Liver (tissue), 3 donors: Measurements from ENCODE around the gene ALKBH4.

Experiments used
- FOXA1 ChIP-seq: IDR thresholded peaks from 2 replicates; pipeline ENCODE4 v1.6.1; 2016; ENCODE audit warnings: antibody characterized with exemption
- JUND ChIP-seq, 2 donors: IDR thresholded peaks; 2 replicates each; pipeline ENCODE4 v1.6.1; 2016; ENCODE audit warnings: antibody characterized with exemption in 2 of 2
- RAD21 ChIP-seq, 2 donors: IDR thresholded peaks; 2 replicates each; pipeline ENCODE4 v1.6.1; 2016; ENCODE audit warnings: antibody characterized with exemption in 2 of 2, mild to moderate bottlenecking in 2 of 2
- SP1 ChIP-seq: IDR thresholded peaks from 2 replicates; pipeline ENCODE4 v1.6.1; 2018; ENCODE audit warnings: antibody characterized with exemption, mild to moderate bottlenecking
- TAF1 ChIP-seq: conservative IDR thresholded peaks from 2 replicates; pipeline ENCODE4 v1.6.1; 2016; ENCODE audit warnings: antibody characterized with exemption, mild to moderate bottlenecking
- YY1 ChIP-seq: IDR thresholded peaks from 2 replicates; pipeline ENCODE4 v1.6.1; 2016; ENCODE audit warnings: antibody characterized with exemption, mild to moderate bottlenecking
- TF ChIP-seq, protein P1 (sequence below): IDR thresholded peaks from 2 replicates; pipeline ENCODE4 v1.6.1; 2016; ENCODE audit warnings: antibody characterized with exemption, mild to moderate bottlenecking
- TF ChIP-seq, protein P2 (sequence below): fragments of 150-350 bp; IDR thresholded peaks from 2 replicates; pipeline ENCODE4 v1.5.1; 2017; ENCODE audit warnings: improper control_type of control experiment, low read depth, low read length; ENCODE audit not compliant: missing input control
- TF ChIP-seq, protein P3 (sequence below): IDR thresholded peaks from 2 replicates; pipeline ENCODE4 v1.6.1; 2016; ENCODE audit warnings: antibody characterized with exemption
- TF ChIP-seq, protein P4 (sequence below): IDR thresholded peaks from 2 replicates; pipeline ENCODE4 v1.6.1; 2016; ENCODE audit warnings: antibody characterized with exemption
- TF ChIP-seq, protein P5 (sequence below): IDR thresholded peaks from 2 replicates; pipeline ENCODE4 v1.6.1; 2016; ENCODE audit warnings: antibody characterized with exemption
- donor health status: healthy.
- donor health status: healthy.

DNA sequence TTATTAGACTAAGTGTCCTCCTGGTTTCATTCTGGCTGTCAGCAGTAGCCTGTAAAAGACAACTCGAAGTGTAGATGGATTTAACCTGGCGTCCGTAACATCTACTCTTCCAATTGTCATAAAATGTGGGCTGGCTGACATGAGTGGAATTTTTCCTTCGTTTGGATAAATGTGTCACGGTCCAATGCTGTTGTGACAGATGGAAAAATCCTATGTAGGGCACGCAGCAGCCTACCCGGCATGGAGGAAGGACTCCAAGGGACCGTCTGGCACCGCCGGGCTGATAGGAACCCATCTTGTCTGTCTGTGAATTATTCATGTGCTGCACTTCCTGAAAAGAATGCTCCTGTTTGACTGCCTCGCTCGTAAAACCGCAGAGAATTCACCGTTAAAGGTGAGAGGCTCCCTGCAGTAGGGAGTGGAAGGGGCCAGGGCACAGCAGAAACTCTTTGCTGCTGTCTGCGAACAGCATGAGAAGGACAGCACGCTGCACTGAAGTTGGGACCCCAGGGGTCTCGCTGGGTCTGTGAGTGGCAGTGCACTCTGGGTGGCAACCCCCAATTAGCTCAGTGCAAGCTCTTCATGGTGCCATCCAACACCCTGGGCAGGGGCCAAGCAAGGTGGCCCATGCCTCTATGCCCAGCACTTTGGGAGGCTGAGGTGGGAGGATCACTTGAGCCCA, 32.9 kb downstream of the ALKBH4 start:
- TF ChIP-seq, protein P1, sequence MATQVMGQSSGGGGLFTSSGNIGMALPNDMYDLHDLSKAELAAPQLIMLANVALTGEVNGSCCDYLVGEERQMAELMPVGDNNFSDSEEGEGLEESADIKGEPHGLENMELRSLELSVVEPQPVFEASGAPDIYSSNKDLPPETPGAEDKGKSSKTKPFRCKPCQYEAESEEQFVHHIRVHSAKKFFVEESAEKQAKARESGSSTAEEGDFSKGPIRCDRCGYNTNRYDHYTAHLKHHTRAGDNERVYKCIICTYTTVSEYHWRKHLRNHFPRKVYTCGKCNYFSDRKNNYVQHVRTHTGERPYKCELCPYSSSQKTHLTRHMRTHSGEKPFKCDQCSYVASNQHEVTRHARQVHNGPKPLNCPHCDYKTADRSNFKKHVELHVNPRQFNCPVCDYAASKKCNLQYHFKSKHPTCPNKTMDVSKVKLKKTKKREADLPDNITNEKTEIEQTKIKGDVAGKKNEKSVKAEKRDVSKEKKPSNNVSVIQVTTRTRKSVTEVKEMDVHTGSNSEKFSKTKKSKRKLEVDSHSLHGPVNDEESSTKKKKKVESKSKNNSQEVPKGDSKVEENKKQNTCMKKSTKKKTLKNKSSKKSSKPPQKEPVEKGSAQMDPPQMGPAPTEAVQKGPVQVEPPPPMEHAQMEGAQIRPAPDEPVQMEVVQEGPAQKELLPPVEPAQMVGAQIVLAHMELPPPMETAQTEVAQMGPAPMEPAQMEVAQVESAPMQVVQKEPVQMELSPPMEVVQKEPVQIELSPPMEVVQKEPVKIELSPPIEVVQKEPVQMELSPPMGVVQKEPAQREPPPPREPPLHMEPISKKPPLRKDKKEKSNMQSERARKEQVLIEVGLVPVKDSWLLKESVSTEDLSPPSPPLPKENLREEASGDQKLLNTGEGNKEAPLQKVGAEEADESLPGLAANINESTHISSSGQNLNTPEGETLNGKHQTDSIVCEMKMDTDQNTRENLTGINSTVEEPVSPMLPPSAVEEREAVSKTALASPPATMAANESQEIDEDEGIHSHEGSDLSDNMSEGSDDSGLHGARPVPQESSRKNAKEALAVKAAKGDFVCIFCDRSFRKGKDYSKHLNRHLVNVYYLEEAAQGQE, result no peak
- TF ChIP-seq, protein P2, sequence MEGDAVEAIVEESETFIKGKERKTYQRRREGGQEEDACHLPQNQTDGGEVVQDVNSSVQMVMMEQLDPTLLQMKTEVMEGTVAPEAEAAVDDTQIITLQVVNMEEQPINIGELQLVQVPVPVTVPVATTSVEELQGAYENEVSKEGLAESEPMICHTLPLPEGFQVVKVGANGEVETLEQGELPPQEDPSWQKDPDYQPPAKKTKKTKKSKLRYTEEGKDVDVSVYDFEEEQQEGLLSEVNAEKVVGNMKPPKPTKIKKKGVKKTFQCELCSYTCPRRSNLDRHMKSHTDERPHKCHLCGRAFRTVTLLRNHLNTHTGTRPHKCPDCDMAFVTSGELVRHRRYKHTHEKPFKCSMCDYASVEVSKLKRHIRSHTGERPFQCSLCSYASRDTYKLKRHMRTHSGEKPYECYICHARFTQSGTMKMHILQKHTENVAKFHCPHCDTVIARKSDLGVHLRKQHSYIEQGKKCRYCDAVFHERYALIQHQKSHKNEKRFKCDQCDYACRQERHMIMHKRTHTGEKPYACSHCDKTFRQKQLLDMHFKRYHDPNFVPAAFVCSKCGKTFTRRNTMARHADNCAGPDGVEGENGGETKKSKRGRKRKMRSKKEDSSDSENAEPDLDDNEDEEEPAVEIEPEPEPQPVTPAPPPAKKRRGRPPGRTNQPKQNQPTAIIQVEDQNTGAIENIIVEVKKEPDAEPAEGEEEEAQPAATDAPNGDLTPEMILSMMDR, result no peak
- TF ChIP-seq SP1 (peak; percentile 6), TAF1 (no peak), YY1 (no peak), FOXA1 (no peak), RAD21 (IDR thresholded peaks at IDR 0.05) (no peak), JUND (IDR thresholded peaks at IDR 0.05) (no peak)
- TF ChIP-seq, protein P3, sequence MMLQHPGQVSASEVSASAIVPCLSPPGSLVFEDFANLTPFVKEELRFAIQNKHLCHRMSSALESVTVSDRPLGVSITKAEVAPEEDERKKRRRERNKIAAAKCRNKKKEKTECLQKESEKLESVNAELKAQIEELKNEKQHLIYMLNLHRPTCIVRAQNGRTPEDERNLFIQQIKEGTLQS, result no peak
- TF ChIP-seq, protein P4, sequence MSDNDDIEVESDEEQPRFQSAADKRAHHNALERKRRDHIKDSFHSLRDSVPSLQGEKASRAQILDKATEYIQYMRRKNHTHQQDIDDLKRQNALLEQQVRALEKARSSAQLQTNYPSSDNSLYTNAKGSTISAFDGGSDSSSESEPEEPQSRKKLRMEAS, result no peak
- TF ChIP-seq, protein P5, sequence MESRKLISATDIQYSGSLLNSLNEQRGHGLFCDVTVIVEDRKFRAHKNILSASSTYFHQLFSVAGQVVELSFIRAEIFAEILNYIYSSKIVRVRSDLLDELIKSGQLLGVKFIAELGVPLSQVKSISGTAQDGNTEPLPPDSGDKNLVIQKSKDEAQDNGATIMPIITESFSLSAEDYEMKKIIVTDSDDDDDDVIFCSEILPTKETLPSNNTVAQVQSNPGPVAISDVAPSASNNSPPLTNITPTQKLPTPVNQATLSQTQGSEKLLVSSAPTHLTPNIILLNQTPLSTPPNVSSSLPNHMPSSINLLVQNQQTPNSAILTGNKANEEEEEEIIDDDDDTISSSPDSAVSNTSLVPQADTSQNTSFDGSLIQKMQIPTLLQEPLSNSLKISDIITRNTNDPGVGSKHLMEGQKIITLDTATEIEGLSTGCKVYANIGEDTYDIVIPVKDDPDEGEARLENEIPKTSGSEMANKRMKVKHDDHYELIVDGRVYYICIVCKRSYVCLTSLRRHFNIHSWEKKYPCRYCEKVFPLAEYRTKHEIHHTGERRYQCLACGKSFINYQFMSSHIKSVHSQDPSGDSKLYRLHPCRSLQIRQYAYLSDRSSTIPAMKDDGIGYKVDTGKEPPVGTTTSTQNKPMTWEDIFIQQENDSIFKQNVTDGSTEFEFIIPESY, result no peak
